Measurements from ENCODE around the gene GDF7. TPM values are rescaled to one million over a fixed set of nuclear protein-coding genes. Genes with fewer than 3 reads are reported as not detected.
A peak's percentile ranks its signal among the peaks of the same experiment; 100 is the strongest.

GDF7 gene
- polyA plus RNA-seq, 1 of the 3 experiments (the other 2 are of a cell fraction) = 0.02 TPM

DNA sequence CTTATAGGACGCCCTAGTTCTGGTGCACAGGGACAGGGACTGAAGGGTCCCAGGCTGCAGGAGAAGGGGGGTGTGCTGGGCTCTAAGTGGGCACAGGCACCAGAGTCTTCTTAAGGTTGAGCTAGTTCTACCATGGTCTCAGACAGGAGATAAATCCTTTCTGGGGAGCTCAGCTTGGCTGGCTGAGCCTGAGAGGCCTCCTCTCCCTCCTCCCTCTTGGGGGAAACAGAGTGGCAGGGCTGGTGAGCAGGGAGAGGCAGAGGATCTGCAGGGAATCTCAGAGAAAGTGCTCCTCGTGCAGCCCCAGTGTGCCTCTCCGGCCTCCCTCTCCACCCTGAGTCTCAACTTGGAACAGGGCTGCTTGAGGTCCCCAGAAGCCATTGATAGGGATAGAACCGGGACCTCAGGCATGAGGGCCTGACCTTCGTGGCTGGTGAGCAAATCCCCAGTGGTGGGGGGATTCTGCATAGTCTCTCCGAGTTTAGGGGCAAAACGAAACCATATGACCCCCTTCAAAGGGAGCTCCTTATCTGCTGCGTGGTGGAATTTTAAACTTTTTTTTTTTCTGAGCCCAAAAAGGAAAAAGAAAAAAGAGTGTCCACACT, 2.0 kb downstream of the GDF7 start:
- H3K4me2 ChIP-seq = no peak overlapping the region
- no peak for TF ChIP-seq FOXJ3 (CRISPR knock-in tag; IDR thresholded peaks at IDR 0.05)
- no peak for TF ChIP-seq TCF12 (IDR thresholded peaks at IDR 0.05)
- TF ChIP-seq, protein P1, sequence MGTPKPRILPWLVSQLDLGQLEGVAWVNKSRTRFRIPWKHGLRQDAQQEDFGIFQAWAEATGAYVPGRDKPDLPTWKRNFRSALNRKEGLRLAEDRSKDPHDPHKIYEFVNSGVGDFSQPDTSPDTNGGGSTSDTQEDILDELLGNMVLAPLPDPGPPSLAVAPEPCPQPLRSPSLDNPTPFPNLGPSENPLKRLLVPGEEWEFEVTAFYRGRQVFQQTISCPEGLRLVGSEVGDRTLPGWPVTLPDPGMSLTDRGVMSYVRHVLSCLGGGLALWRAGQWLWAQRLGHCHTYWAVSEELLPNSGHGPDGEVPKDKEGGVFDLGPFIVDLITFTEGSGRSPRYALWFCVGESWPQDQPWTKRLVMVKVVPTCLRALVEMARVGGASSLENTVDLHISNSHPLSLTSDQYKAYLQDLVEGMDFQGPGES (IDR thresholded peaks at IDR 0.05; ENCODE audit: low read depth, low read length) = no peak
- no peak for TF ChIP-seq JUND (IDR thresholded peaks at IDR 0.05)
- no peak for TF ChIP-seq ELF1 (IDR thresholded peaks at IDR 0.05)
- TF ChIP-seq, protein P2, sequence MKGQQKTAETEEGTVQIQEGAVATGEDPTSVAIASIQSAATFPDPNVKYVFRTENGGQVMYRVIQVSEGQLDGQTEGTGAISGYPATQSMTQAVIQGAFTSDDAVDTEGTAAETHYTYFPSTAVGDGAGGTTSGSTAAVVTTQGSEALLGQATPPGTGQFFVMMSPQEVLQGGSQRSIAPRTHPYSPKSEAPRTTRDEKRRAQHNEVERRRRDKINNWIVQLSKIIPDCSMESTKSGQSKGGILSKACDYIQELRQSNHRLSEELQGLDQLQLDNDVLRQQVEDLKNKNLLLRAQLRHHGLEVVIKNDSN (IDR thresholded peaks at IDR 0.05; ENCODE audit: borderline replicate concordance, low read depth) = no peak
- TF ChIP-seq FOSL2 (IDR thresholded peaks at IDR 0.05; ENCODE audit: borderline replicate concordance, low read depth) = no peak
- no peak for TF ChIP-seq RXRA (IDR thresholded peaks at IDR 0.05; ENCODE audit: borderline replicate concordance, low read depth)
- TF ChIP-seq POLR2AphosphoS5 (IDR thresholded peaks at IDR 0.05; ENCODE audit: low read depth, low read length) = no peak
- no peak for TF ChIP-seq RFX5 (IDR thresholded peaks at IDR 0.05; ENCODE audit: low read length)
- TF ChIP-seq, protein P3, sequence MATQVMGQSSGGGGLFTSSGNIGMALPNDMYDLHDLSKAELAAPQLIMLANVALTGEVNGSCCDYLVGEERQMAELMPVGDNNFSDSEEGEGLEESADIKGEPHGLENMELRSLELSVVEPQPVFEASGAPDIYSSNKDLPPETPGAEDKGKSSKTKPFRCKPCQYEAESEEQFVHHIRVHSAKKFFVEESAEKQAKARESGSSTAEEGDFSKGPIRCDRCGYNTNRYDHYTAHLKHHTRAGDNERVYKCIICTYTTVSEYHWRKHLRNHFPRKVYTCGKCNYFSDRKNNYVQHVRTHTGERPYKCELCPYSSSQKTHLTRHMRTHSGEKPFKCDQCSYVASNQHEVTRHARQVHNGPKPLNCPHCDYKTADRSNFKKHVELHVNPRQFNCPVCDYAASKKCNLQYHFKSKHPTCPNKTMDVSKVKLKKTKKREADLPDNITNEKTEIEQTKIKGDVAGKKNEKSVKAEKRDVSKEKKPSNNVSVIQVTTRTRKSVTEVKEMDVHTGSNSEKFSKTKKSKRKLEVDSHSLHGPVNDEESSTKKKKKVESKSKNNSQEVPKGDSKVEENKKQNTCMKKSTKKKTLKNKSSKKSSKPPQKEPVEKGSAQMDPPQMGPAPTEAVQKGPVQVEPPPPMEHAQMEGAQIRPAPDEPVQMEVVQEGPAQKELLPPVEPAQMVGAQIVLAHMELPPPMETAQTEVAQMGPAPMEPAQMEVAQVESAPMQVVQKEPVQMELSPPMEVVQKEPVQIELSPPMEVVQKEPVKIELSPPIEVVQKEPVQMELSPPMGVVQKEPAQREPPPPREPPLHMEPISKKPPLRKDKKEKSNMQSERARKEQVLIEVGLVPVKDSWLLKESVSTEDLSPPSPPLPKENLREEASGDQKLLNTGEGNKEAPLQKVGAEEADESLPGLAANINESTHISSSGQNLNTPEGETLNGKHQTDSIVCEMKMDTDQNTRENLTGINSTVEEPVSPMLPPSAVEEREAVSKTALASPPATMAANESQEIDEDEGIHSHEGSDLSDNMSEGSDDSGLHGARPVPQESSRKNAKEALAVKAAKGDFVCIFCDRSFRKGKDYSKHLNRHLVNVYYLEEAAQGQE (IDR thresholded peaks at IDR 0.05; ENCODE audit: low read depth, low read length) = no peak
- TF ChIP-seq TEAD4 (IDR thresholded peaks at IDR 0.05; ENCODE audit: borderline replicate concordance, insufficient read depth) = no peak
- H3K79me2 ChIP-seq (ENCODE audit: insufficient read depth) = no peaks in the 10 kb centered on the region
- peaks cover 74% of the 10 kb centered on the region for H3K27me3 ChIP-seq (ENCODE audit: insufficient read depth)
- CTCF ChIA-PET = interaction anchor here (10.2 kb wide), 1 partner anchor 292 kb away, joined by 96 read pairs; no protein-coding TSS in a partner anchor
- WGBS (ENCODE audit: low lambda C conversion rate) = 69% methylated on average over 8 of the region's 8 CpGs
- H3K4me1 ChIP-seq (ENCODE audit: control insufficient read depth in 1 of 2, insufficient read depth in 2 of 2, low read depth in 1 of 2, low read length in 1 of 2) = peaks cover 0 to 26% of the 10 kb centered on the region in 2 experiments; a peak in 2 of 4 replicates
- peak; percentile 34 for DNase-seq
- H3F3A ChIP-seq (replicated peaks; ENCODE audit: insufficient read depth) = no peaks in the 10 kb centered on the region
- H3K4me3 ChIP-seq (ENCODE audit: low read depth in 2 of 2, low read length in 1 of 2) = no peak overlapping the region
- H3K9ac ChIP-seq = no peak overlapping the region
- H4K20me1 ChIP-seq (ENCODE audit: insufficient read depth) = no peaks in the 10 kb centered on the region
- POLR2A ChIA-PET = no interaction called here
- H2AFZ ChIP-seq (ENCODE audit: low read depth) = no peak overlapping the region
- no peak overlapping the region for H3K27ac ChIP-seq (ENCODE audit: low read depth in 2 of 2, low read length in 1 of 2)
- H3K9me2 ChIP-seq = no peaks in the 10 kb centered on the region
- H3K36me3 ChIP-seq (replicated peaks in 1 of 2; ENCODE audit: control insufficient read depth in 1 of 2, insufficient read depth in 2 of 2, low read length in 1 of 2) = no peaks in the 10 kb centered on the region
- no peaks in the 10 kb centered on the region for H3K9me3 ChIP-seq
